GM19468 (cell line): Measurements from ENCODE around the gene LEPROT.

ENCODE experiments used
- ATAC-seq: cut with Tn5 transposase; IDR thresholded peaks from one replicate; pipeline ENCODE4 v1.9.1; 2021; ENCODE audit warnings: mild to moderate bottlenecking, moderate library complexity, moderate number of reproducible peaks; ENCODE audit not compliant: unreplicated experiment; ENCODE audit errors: extremely low read depth

The LEPROT gene

GRCh38 chr1:65470766-65471165 lies 50.3 kb downstream of the LEPROT start:
- no peak for ATAC-seq

- ATAC-seq: no peak
Observed at GRCh38 chr1:65471213-65471833, 50.9 kb downstream of the LEPROT start.

- ATAC-seq: no peak
Observed at GRCh38 chr1:65471861-65472332, 51.4 kb downstream of the LEPROT start.

- no peak for ATAC-seq
Observed at GRCh38 chr1:65476327-65476726, 55.9 kb downstream of the LEPROT start.

- no peak for ATAC-seq
Observed at GRCh38 chr1:65477414-65478378, 57.2 kb downstream of the LEPROT start.

DNA sequence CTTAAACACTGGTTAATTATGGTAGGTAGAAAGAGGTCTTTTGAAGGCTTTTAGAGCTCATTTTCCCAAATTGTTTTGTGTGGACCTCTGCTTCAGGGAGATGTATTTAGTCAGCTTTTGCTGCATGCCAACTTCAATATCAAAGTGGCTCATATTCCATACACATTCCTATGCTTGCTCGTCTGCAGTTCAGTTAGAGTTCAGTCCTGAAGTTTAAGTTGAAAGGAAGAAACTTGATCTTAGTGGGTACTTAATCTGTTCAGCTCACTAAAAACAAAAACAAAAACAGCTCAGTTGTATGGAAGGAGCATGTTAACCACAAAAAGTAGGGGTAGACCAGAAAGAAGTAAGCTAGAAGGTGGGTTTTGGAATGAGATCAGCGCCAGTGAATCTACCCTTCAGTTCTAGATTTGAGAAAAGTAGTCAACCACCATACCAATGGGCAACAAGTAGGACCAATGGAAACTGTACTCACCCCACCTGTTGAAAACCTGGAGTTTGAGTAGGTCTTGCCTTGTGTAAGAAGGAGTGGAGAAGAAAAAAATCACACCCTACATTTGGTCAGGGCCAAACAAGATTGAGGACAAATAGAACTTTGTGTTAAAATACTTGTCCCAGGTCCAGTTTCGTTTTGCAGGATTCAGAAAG lies 58.0 kb downstream of the LEPROT start:
- ATAC-seq: no peak

DNA sequence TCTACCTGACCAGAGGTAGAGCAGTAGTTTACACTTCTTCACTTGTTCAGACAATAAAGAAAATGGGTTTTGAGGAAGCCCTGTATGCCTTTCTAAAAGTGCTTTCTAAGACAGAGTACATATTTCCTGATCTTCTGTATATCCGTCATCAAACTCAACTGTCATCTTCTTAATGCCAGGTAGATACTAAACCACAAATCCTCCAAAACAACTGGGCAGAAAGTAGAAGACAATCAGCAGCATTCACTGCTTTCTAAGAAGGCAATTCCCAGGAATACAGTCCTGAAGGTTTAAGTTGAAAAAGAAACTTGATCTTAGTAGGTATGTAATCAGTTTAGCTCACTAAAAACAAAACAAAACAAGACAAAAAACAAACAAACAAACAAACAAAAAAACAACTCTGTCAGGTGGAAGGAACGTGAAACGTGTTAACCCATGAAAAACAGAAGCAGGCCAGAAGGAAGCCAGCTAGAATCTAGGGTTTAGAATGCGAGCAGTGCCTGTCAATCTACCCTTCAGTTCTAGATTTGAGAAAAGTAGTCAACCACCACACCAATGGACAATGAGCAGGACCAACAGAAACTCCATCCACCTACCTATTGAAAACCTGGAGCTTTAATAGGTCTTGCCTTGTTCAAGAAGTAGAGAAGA lies 59.2 kb downstream of the LEPROT start:
- ATAC-seq: no peak

DNA sequence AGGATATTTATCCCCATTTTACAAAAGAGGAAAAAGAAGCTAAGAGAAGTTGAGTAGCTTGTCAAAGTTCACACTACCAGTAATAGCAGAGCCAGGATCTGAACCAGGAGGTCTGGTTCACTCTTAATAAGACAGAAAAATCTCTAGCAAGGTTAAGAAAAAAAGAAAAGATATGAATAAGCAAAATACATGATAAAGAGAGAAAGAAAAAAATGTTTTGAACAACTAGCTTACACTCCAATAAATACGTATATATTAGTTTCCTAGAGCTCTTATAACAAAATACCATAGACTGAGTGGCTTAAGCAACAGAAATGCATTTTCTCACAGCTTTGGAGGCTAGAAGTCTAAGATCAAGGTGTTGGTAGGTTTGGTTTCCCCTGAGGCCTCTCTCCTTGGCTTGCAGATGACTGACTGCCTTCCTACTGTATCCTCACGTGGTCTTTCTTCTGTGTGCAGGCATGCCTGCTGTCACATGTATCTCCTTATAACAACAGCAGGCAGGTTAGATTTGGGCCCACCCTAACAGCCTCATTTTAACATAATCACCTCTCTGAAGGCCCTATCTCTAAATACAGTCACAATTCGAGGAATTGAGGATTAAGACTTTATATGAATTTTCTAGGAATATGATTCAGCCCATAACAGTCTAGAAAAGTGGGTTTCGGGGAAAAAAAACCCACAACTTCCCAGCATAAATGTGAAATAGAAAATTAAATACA lies 60.4 kb downstream of the LEPROT start:
- ATAC-seq: no peak

- ATAC-seq: no peak
Observed at GRCh38 chr1:65483993-65484754, 63.7 kb downstream of the LEPROT start.
